ENCODE data around the gene PLIN3.

DNA sequence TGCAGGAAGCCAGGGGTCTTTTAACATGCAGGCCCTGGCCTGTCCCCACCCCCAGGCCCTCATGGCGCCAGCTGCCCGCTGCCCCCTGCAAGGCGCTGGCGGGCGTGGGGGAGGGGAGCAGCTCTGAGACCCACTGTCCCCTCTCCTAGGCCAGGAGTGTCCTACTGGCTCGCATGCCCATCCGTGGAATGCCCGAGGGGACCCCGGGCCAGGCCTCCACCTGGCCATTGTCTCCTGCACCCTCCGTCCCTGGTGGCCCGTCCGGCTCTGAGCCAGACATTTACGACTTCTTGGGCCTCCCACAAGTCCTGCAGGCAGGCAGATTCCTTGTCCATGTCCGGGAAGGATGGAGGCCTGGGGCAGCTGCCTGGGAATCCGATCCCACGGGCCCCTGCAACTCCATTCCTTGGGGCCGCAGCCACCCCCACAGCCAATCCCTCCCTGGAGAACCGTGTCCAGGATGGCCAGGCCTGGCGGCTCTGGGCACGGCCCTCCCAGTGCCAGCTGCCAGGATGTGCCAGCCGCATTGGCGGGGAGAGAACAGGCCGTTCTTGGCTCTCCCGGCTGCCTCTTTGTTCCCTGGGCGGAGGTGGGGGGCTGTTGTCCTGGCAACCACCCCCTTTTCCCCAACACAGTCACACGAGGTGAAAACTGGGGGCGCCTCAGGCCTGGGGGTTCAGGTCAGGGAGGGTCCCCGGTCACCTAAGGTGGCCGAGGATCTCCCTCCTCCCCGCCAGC lies 10.5 kb upstream of the PLIN3 start:
- no peak for TF ChIP-seq CTCF (conservative IDR thresholded peaks at IDR 0.05 in 1 of 2, IDR thresholded peaks at IDR 0.05 in 1 of 2; ENCODE audit: extremely low read depth in 1 of 2, insufficient read depth in 1 of 2, low read depth in 1 of 2, low read length in 2 of 2)
- no peak for TF ChIP-seq EZH2 (IDR thresholded peaks at IDR 0.05; ENCODE audit: borderline replicate concordance, low read length)

Data from mammary epithelial cell (primary cell).